Prostate gland (tissue), 2 donors: ENCODE results near the gene AFDN.

Experiments used
- POLR2A ChIP-seq: fragments of 450-650 bp; IDR thresholded peaks from one replicate; pipeline ENCODE4 v1.6.1; 2016; ENCODE audit warnings: antibody characterized with exemption, mild to moderate bottlenecking
- TF ChIP-seq, protein P1 (sequence below), 4 experiments: fragments of 200-600 bp in 2 of 4; fragments of 450-650 bp in 2 of 4; sonication (generic) in 2 of 4; IDR thresholded peaks; 1 replicate in 3 of 4; 2 replicates in 1 of 4; pipeline ENCODE4 v1.5.1; 2016 to 2019; ENCODE audit warnings: antibody characterized with exemption in 4 of 4, mild to moderate bottlenecking in 2 of 4, moderate library complexity in 2 of 4

DNA sequence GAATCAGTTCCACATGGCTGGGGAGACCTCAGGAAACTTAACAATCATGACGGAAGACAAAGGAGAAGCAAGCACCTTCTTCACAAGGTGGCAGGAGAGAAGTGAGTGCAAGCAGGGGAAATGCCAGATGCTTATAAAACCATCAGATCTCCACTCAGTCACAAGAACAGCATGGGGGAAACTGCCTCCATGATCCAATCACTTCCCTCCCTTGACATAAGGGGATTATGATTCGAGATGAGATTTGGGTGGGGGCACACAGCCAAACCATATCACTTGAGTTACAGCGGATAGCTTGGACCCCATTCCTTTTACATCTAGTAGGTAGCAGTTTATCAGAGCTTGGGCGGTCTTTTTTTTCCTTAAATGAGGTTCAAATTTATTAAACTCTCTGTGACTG lies 19.1 kb downstream of the AFDN start:
- TF ChIP-seq, protein P1, sequence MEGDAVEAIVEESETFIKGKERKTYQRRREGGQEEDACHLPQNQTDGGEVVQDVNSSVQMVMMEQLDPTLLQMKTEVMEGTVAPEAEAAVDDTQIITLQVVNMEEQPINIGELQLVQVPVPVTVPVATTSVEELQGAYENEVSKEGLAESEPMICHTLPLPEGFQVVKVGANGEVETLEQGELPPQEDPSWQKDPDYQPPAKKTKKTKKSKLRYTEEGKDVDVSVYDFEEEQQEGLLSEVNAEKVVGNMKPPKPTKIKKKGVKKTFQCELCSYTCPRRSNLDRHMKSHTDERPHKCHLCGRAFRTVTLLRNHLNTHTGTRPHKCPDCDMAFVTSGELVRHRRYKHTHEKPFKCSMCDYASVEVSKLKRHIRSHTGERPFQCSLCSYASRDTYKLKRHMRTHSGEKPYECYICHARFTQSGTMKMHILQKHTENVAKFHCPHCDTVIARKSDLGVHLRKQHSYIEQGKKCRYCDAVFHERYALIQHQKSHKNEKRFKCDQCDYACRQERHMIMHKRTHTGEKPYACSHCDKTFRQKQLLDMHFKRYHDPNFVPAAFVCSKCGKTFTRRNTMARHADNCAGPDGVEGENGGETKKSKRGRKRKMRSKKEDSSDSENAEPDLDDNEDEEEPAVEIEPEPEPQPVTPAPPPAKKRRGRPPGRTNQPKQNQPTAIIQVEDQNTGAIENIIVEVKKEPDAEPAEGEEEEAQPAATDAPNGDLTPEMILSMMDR (IDR thresholded peaks at IDR 0.05): no peak
- TF ChIP-seq POLR2A: no peak
